Putamen (tissue), 1 donor: ENCODE data around the gene RASL10B.
A peak's percentile ranks its signal among the peaks of the same experiment; 100 is the strongest.
"Not testable (repeated sequence)": the region's sequence is repeated elsewhere in the genome, so short reads cannot be mapped to it uniquely, and the experiment has no call there.

Experiments
- DNase-seq: peaks from one replicate; pipeline ENCODE4 v3.0.0-alpha.2; 2016; ENCODE audit warnings: low spot score

RASL10B gene, protein sequence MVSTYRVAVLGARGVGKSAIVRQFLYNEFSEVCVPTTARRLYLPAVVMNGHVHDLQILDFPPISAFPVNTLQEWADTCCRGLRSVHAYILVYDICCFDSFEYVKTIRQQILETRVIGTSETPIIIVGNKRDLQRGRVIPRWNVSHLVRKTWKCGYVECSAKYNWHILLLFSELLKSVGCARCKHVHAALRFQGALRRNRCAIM

DNA sequence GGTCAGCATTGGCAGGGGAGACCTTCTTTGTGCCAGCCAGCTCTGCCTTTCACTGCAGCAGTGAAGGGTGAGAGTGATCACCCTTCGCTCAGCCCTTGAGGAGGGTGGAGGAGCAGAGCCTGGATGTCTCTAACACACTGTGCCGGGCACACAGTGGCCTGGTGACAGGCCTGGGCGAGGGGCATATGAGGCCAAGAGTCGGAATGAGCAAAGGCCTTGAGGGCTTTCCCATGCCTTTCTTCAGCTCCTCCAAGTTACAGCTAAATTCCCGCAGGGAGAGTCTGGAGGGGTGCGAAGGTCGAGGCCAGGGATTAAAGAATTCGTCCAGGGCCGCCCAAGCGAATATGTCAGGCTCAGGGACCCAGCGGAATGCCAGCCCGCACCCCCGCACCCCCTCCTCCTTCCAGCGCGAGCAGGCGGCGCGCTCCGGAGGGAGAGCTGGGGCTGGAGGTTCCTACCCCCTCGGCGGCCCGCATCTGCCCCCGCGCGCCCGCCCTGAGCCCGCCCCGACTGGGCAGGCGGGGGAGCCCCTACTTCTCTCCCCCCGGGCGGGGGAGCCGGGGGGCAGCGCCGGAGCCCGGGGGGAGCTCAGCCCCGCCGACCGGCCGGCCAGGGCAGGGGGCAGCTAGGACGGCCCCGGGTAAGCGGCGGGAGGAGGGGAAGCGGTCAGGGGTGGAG, at the start of gene RASL10B:
Gene RASL10B, plus strand, starts transcription at position 401 of the 678 bp plus-strand sequence. CDS start 3,546 bp downstream, outside the sequence.
- peak; percentile 56 for DNase-seq

DNA sequence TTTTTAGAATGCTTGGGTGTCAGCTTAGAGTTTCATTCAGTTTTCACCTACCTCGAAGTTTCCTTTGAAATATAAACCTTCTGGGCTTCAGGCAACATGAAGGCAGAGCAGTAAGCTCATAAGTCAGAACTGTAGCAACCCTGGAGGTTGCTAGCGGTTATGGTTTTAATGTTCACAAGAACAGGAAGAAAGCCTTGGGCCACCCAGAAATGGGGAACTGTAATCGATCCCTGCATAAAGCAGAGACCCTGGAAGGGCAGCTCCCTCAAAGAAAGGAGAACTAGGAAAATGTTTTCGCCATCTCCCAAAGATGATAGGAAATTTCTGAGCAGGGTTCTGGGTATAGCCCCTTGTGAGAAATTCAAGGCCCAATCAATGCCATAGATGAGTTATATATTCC, 47.8 kb upstream of the RASL10B start:
- DNase-seq: no peak

DNA sequence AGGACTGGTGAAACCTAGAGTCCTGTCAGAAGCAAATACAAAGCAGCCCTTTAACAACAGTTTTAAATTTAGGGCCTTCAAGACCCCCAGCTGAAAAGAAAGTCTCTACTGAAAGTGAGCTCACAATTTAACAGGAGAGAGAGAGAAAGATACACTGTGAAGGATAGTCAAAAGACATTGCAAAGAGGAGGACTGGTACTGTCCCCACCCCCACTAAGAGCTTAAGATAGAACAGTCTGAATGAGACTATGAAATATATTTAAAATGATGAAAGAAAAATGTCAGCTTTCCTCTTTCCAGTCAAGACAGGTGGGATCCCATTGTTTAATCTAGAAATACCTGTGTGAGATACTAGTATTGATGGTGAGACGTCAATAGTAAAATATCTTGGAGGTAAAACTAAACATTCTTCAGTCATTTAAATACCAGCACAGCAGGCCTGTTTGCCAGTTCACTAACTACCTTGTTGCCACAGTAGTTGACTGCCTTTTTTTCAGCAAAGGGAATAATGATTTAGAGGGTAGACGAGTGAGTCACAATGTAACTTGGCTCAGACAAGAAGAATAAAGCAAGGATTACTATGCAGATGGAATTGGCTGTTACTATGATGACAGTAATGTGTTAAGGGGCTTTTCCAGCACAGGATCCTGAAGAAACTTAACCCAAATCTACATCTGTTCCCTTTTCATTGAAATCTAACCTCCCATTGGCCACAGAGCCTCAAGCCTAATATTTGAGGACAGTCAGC, 47.2 kb upstream of the RASL10B start:
- DNase-seq: no peak

DNA sequence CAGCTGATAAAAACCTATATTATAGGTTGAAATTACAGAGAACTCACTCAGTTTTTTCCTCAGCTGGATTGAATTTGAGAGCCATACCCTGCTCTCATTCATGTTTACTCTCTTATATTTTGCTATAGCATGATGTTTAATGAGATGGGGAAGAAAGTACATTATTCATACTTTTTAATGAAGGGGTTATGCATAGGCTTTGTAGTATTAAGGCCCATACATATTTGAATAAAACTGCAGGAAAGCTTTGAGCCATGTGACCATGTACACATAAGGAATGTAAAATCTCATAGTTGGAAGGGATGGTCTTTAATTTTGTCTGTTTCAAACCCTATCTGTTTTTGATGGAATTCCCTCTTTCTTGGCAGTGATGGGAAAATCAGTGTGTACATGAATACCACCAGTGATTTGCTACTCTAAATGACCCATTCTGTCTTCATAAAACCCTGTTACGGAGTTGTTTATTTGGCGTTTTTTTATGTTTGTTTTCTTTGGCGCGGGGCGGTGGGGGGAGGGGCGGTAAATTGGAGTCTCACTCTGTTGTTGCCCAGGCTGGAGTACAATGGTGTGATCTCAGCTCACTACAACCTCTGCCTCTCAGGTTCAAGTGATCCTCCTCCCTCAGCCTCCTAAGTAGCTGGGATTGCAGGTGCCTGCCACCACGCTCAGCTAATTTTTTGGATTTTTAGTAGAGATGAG, 38.8 kb upstream of the RASL10B start:
- DNase-seq: no peak

DNA sequence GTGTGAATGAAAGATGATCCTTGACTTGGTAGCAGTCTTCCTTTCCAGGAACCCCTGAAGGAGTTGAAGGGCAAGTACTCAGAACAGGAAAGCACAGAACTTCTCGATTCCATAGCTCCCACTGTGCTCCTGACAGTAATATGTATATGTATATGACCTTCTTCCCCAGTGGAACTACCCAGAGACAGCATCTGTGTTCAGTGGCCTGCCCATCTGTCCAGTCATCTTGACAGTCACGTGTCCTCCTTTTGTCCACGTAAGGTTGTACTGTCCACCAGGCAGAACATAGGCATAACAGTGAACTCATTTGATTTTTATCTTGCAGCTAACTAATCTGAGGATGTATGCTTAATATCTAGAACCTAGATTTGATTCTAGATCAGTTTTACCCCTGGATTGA, 37.8 kb upstream of the RASL10B start:
- DNase-seq: no peak

DNA sequence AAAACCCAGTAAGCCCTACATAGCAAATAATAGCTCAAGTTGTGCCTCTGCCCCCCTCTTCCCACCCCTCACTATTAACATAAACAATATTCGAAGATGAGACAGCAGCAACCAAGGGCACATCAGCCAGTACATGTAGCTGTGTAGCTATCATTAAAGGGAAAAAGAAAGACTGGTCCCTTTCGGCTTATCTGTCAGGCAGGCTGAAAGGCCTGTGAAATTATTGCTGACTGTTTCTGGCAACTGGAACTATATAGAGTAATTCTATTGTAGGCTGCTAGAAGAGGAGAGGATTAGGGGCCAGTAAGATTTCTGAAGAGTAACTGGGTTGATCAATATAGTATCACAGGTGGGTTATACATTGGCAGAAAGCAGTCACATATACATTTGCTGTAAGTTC, 36.5 kb upstream of the RASL10B start:
- no peak for DNase-seq

DNA sequence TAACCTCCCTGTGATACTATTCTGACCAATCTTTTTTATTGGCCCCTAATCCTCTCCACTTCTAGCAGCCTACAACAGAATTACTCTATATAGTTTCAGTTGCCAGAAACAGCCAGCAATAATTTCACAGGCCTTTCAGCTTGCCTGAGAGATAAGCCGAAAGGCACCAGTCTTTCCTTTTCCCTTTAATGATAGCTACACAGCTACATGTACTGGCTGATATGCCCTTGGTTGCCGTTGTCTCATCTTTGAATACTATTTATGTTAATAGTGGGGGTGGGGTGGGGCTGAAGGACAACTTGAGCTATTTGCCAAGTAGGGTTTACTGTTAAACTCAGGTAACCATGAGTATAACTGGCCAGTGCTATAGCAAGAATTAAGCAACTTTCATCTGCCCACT, 35.8 kb upstream of the RASL10B start:
- no peak for DNase-seq

DNA sequence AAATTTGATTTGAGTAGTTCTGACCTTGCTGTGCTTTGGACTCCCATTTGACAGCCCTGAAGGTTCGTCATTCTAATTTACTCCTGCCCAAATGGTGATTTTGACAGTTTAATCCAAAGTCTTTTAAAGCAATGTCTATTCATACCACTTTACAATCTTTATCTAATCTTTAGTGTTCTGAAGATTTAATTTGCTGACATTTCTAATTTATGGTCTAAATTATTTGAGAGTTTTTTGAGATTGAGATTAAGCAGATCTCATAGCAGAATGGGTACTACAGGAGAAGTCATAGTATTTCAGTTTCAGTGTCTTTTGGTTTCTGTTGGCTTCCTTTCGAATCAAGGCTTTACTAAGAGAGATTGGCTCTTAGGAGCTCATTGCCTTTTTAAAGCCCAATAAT, 32.6 kb upstream of the RASL10B start:
- no peak for DNase-seq

DNA sequence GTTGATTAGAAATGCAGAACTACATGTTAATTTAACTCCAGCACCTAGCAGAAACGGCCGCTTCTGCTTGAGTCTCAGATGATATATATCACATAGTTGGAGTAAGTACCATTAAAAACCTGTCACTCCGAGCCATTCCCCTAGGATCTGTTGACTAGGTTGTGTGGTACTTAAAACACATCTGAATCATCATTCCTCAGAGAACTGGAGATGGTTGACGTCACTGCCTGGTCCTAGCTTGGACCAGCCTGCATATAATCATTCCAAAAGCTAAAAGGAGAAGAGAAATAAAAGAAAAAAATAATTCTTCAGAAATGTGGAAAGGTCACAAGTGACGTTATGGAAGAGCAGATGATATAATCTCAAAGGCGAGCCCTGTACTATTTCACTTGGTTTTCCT, 31.3 kb upstream of the RASL10B start:
- DNase-seq: no peak

DNA sequence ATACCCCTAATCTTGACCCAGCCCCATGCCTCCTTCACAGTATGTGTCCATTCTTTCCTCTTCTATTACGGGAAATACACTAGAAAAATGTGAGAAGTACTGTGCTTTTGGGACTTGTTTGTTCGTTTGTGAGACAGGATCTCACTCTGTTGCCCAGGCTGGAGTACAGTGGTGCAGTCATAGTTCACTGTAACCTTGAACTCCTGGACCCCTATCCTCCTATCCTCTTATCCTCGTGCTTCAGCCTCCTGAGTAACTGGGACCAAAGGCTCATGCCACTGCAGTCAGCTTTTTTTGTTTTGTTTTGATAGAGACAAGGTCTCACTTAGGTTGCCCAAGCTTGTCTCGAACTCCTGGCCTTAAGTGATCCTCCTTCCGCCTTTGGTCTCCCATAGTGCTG, 29.9 kb upstream of the RASL10B start:
- no peak for DNase-seq

DNA sequence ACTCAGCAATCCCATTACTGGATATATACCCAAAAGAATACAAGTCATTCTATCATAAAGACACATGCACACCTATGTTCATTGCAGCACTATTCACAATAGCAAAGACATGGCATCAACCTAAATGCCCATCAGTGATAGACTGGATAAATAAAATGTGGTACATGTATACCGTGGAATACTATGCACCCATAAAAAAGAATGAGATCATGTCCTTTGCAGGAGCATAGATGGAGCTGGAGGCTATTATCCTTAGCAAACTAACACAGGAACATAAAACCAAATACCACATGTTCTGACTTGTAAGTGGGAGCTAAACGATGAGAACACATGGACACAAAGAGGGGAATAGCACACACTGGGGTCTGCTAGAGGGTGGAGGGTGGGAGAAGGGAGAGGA, 28.1 kb upstream of the RASL10B start:
- not testable (repeated sequence) for DNase-seq

DNA sequence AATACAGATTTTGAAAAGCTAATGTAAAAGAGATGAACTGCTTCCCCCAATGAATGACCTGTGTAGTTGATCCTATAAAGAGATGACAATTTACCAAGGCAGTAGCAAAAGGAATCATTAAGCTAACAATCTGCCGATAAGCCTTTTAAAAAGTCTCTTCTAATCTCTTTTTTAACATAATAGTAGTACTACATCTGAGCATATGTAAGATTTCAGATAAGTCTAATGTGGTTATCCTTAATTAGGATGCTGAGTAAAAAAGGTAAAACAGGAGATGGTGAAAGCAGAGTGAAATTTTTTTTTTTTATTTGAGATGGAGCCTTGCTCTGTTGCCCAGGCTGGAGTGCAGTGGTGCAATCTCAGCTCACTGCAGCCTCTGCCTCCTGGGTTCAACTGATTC, 26.2 kb upstream of the RASL10B start:
- no peak for DNase-seq

DNA sequence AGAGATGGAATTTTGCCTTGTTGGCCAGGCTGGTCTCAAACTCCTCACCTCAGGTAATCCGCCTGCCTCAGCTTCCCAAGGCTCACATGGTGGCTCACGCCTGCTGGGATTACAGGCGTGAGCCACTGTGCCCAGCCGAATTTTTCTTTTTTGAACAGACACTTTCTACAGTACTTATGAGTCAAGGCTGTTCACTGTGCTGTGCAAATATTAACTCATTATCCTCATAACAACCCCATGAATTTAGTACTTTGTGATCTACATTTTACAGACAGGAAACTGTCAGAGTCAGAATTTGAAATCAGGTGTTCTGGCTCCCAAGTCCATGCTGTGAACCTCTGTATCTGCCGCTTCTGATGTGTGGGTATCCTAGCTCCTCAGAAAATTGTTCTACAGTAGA, 25.7 kb upstream of the RASL10B start:
- DNase-seq: no peak

DNA sequence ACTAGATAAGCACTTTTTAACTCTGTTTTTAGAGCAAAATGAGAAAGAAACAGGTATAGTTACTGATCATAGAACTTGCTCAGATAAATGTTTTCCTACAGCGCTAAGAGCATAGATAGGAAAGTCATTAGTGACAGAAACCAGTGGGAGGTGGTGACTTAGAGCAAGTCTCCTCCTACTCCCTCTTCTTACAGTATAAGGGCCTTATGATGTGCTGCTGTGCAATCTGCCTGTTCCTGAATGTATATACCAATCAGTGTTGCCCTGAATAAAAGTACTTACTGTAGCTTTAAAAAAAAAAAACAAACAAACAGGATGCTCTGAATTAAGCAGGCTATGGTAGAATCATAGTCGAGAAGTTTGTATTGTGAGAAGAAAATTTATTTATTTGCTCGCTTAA, 23.3 kb upstream of the RASL10B start:
- DNase-seq: no peak

DNA sequence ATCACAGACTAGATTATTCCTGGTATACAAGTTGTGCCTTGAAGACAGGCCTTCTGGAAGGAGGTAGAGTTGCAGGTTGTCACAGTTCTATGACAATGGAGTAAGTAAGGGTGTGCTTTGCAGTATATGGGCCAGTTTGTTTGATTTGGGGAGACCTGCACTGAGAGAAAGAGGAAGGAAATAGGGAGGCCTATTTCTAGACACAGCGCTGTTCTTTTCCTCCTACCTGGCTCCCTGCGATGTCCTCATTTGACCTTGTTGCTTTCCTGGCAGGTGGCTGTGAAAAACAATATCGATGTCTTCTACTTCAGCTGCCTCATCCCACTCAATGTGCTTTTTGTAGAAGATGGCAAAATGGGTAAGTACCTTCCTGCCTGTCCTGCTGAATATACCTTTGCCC, 22.5 kb upstream of the RASL10B start:
- DNase-seq: no peak

DNA sequence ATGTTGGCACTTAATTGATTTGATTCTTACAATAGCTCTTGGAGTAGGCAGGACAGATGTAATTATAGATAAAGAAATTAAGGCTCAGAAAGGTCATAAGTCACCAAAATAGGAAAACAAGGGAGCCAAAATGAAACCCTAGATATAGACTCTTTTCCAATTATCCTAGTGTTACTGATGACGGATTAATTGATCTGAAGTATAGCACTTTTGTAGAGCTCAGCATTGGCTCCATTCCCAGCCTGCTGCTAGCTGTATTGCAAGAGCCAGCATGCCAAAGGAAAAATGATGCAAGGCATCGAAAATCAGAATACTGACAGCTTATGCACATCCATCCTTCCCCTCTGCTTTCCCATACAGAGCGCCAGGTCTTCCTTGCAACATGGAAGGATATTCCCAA, 21.6 kb upstream of the RASL10B start:
- DNase-seq: peak; percentile 40

DNA sequence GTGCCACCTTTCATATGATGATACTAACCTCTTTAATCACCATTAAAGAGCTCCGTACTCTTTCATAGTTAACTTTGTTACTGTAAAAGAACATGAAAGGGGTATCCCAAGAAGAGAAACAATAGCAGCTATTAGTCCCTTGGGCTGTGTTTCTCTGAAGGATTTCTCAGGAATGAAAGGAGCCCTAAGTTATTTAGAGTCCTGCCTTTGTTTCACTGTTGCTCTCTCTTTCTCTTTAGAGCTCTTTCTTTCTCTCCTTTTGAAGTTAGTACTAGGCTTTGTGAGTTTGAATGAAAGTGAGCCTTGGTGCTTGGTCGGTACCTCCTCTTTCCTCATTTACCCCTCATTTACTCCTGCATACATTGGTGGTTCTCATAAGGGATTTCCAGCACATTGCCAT, 20.5 kb upstream of the RASL10B start:
- DNase-seq: no peak

DNA sequence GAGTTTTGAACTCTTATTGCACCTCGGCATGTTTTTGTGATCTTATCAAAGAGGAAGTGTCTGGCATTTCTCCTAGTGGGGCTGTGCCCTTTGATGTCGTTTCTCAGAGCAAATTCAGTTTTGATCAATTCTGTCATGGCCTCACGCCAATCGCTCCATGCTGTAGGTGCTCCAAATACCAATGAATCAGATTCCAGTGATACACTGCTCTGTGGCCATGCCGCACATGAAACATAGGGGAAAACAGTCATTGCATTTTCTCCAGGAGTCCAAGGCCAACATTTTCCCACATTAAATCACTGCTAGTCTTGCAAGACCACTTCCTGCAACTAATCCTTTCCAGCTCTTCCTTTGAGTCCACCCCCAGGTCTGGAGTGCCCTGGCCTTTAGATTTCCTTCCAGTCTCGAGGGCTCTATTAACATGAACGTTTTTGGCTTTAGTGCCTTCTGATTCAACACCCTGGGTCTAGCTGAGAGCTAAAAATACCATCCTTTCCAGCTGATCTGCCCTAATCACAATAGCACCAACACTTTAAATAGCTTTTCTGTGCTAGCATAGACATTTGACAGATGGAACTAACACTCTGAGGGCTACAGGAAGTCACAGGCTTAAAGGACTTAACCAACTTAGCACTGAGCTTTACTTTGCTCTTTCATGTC, 18.2 kb upstream of the RASL10B start:
- DNase-seq: no peak

DNA sequence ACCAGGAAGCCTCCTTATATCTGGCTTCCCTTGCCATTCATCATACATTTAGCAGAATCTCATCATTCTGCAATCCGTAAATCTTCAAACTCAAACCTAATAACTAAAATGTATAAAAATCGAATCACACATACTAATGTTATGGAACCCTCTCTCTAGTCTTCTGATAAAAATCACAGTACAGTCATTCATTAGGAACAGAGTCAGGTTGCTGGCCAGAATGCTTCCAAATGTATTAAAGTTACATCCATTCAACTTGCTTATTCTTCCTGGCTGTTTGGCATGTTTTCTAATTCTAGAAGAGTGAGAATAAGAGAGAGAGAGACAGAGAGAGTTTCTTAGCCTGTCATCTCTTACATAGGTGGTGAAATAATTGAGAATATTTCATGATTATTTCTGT, 16.5 kb upstream of the RASL10B start:
- DNase-seq: no peak

DNA sequence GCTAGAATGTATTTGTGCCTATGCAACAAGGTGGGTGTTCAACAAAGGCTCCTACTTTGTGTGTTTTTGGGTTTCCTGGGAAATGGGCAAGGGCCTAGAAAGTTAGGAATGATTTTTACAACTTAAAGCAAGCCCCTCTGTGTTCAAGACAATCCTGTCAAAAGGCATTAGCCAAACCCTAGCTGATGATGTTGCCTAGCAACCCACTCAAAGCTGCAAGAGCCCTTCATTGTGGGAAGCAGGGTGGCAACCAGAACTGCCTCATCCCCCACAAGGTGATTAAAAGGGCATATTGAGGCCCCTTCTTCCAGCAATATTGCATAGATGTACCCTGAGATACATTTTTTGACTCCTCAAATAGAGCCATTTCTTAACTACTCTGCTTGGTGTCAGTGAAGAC, 16.0 kb upstream of the RASL10B start:
- DNase-seq: peak; percentile 50

DNA sequence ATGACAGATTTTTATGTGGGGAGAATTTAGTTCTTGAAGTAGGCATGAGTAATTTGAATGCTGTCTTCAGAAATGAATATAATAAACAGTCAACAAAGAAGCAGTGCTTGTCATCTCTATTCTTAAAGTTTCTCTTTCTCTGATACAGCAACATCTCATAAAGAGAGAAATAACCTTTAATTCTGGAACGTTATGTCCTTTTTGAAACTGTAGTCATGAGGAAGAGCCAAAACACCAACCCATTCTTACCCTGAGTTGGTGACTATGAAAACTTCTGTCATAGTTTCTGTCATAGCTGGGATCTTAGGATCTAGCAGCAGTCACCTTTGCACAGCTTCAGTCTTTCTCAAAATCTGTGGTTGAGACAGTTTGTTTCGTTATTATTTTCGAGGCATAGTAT, 15.3 kb upstream of the RASL10B start:
- no peak for DNase-seq

DNA sequence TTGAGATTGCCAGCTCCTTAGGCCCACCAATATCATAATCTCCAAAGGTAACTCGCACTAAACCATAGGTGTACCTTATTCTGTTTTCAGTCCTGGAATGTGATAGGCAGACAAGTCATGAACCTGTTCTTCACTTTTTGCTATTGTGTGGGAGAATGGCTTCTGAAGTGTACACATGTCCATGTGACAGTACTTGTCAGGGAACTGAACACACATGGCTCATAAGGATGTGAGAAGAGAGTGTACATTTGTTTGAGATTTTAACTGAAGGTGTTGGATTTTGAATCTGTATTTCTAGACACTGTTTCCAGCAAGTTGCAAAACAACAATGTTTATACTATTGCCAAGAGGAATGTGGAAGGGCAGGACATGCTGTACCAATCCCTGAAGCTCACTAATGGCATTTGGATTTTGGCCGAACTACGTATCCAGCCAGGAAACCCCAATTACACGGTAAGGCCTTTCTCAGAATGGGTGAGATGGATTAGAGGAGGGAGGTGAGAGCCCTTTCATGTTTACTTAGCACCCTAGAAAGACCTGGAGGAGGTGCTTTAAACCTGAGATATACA, 14.5 kb upstream of the RASL10B start:
- DNase-seq: no peak
